ENCODE measurements around the gene RECQL5.

RECQL5 gene

DNA sequence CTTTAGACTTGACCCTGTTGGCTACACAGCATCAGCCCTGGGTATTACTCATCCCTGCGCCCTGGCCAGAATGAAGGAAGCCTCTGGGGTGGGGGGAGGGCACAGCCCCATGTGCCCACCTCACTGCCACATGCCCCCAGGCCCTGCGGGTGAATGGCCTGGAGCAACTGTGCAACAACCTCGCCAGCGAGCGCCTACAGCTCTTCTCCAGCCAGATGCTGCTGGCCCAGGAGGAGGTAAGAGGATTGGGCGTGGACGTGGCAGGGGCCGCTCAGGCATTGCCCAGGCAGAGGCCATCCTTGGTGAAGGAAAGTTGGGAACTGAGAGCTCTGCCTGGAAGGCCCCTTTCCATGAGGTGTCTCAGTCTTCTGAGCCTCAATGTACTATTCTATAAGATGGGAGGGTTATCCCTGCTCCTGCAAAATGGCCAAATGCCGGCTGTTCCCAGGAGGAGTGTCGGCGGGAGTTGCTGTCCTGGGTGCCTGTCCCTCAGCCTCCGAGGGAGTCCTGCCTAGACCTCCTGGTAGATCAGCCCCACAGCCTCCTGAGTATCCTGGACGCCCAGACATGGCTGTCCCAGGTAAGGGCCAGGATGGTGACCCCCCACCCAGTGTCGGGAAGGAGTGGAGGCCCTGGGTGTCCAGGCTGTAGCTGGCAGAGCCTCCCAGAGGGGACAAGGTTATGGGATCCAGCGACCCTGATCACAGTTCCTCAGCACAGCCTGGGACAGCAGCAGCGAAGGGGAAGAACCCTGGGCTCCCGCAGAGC, 70.5 kb downstream of the RECQL5 start:
- DNase-seq, result no peak
- no peak overlapping the region for H2AFZ ChIP-seq (ENCODE audit: low read depth, low read length)
- H2BK120ac ChIP-seq (ENCODE audit: low read depth, low read length), result no peak overlapping the region
- no peaks in the 10 kb centered on the region for H3K36me3 ChIP-seq (ENCODE audit: control insufficient read depth in 1 of 2, insufficient read depth in 2 of 2, low read depth in 1 of 2, low read length in 2 of 2)
- no peak overlapping the region for H3K4me3 ChIP-seq (ENCODE audit: insufficient read depth in 1 of 2, low read depth in 1 of 2, low read length in 2 of 2)
- H4K8ac ChIP-seq (ENCODE audit: low read length), result no peak overlapping the region
- no peak overlapping the region for H3K23ac ChIP-seq (ENCODE audit: low read length in 2 of 2)
- peaks cover 8% of the 10 kb centered on the region for H3K4me1 ChIP-seq (ENCODE audit: control insufficient read depth, insufficient read depth, low read depth, low read length)
- H2BK15ac ChIP-seq (ENCODE audit: low read depth, poor library complexity, severe bottlenecking), result no peak overlapping the region
- no peak overlapping the region for H2BK12ac ChIP-seq (ENCODE audit: low read length in 2 of 2)
- H3K4ac ChIP-seq (ENCODE audit: low read depth in 1 of 2, low read length in 2 of 2), result no peak overlapping the region
- H2BK5ac ChIP-seq (ENCODE audit: low read depth, low read length, poor library complexity, severe bottlenecking), result no peak overlapping the region
- no peak overlapping the region for H3K14ac ChIP-seq (ENCODE audit: low read length in 2 of 2)
- no peak overlapping the region for H4K91ac ChIP-seq (ENCODE audit: low read length)
- no peak overlapping the region for H3K18ac ChIP-seq (ENCODE audit: low read depth in 1 of 2, low read length in 2 of 2)
- 92% methylated on average over 17 of the region's 17 CpGs for WGBS
- H3K9ac ChIP-seq (ENCODE audit: low read length), result no peak overlapping the region
- peaks cover 21 to 40% of the 10 kb centered on the region in 2 experiments for H3K27me3 ChIP-seq (ENCODE audit: control insufficient read depth in 1 of 2, insufficient read depth in 1 of 2, low read length in 2 of 2)
- H3K79me1 ChIP-seq (replicated peaks; ENCODE audit: low read length, poor library complexity, severe bottlenecking), result no peaks in the 10 kb centered on the region
- no peak overlapping the region for H3K4me2 ChIP-seq (ENCODE audit: low read length, poor library complexity, severe bottlenecking)
- H3K27ac ChIP-seq (ENCODE audit: low read length, poor library complexity, severe bottlenecking), result no peak overlapping the region
- H3K9me3 ChIP-seq (ENCODE audit: control insufficient read depth, low read length), result no peaks in the 10 kb centered on the region
- H2AK5ac ChIP-seq (ENCODE audit: low read length, severe bottlenecking), result no peak overlapping the region

- no peak overlapping the region for H2BK120ac ChIP-seq (ENCODE audit: low read depth, low read length)
- H3K79me1 ChIP-seq (replicated peaks; ENCODE audit: low read length, poor library complexity, severe bottlenecking), result no peaks in the 10 kb centered on the region
- no peak overlapping the region for H3K18ac ChIP-seq (ENCODE audit: low read depth in 1 of 2, low read length in 2 of 2)
- 89% methylated on average over 6 of the region's 6 CpGs for WGBS
- H4K91ac ChIP-seq (ENCODE audit: low read length), result no peak overlapping the region
- no peak overlapping the region for H2AK5ac ChIP-seq (ENCODE audit: low read length, severe bottlenecking)
- H3K23ac ChIP-seq (ENCODE audit: low read length in 2 of 2), result no peak overlapping the region
- H3K36me3 ChIP-seq (ENCODE audit: control insufficient read depth in 1 of 2, insufficient read depth in 2 of 2, low read depth in 1 of 2, low read length in 2 of 2), result no peaks in the 10 kb centered on the region
- no peak overlapping the region for H2BK12ac ChIP-seq (ENCODE audit: low read length in 2 of 2)
- no peak overlapping the region for H3K4me3 ChIP-seq (ENCODE audit: insufficient read depth in 1 of 2, low read depth in 1 of 2, low read length in 2 of 2)
- DNase-seq, result no peak
- peaks cover 21 to 39% of the 10 kb centered on the region in 2 experiments for H3K27me3 ChIP-seq (ENCODE audit: control insufficient read depth in 1 of 2, insufficient read depth in 1 of 2, low read length in 2 of 2)
- no peak overlapping the region for H4K8ac ChIP-seq (ENCODE audit: low read length)
- no peak overlapping the region for H3K27ac ChIP-seq (ENCODE audit: low read length, poor library complexity, severe bottlenecking)
- no peaks in the 10 kb centered on the region for H3K9me3 ChIP-seq (ENCODE audit: control insufficient read depth, low read length)
- H3K4ac ChIP-seq (ENCODE audit: low read depth in 1 of 2, low read length in 2 of 2), result no peak overlapping the region
- no peak overlapping the region for H3K9ac ChIP-seq (ENCODE audit: low read length)
- H3K14ac ChIP-seq (ENCODE audit: low read length in 2 of 2), result no peak overlapping the region
- no peak overlapping the region for H3K4me2 ChIP-seq (ENCODE audit: low read length, poor library complexity, severe bottlenecking)
- no peak overlapping the region for H2BK5ac ChIP-seq (ENCODE audit: low read depth, low read length, poor library complexity, severe bottlenecking)
- no peak overlapping the region for H2AFZ ChIP-seq (ENCODE audit: low read depth, low read length)
- no peak overlapping the region for H2BK15ac ChIP-seq (ENCODE audit: low read depth, poor library complexity, severe bottlenecking)
- peaks cover 5% of the 10 kb centered on the region for H3K4me1 ChIP-seq (ENCODE audit: control insufficient read depth, insufficient read depth, low read depth, low read length)
These were observed 71.0 kb downstream of the RECQL5 start for GRCh38 chr17:75595920-75596313.

GRCh38 chr17:75595284-75595919, 71.6 kb downstream of the RECQL5 start:
- H3K4me2 ChIP-seq (ENCODE audit: low read length, poor library complexity, severe bottlenecking), result no peak overlapping the region
- 81% methylated on average over 13 of the region's 13 CpGs for WGBS
- no peak overlapping the region for H3K23ac ChIP-seq (ENCODE audit: low read length in 2 of 2)
- no peak overlapping the region for H3K4me3 ChIP-seq (ENCODE audit: insufficient read depth in 1 of 2, low read depth in 1 of 2, low read length in 2 of 2)
- H2BK5ac ChIP-seq (ENCODE audit: low read depth, low read length, poor library complexity, severe bottlenecking), result no peak overlapping the region
- H3K4me1 ChIP-seq (ENCODE audit: control insufficient read depth, insufficient read depth, low read depth, low read length), result peaks cover 3% of the 10 kb centered on the region
- no peak overlapping the region for H4K91ac ChIP-seq (ENCODE audit: low read length)
- H2AFZ ChIP-seq (ENCODE audit: low read depth, low read length), result no peak overlapping the region
- no peak overlapping the region for H3K9ac ChIP-seq (ENCODE audit: low read length)
- H2BK12ac ChIP-seq (ENCODE audit: low read length in 2 of 2), result no peak overlapping the region
- no peak overlapping the region for H2AK5ac ChIP-seq (ENCODE audit: low read length, severe bottlenecking)
- DNase-seq, result no peak
- H3K18ac ChIP-seq (ENCODE audit: low read depth in 1 of 2, low read length in 2 of 2), result no peak overlapping the region
- no peak overlapping the region for H2BK15ac ChIP-seq (ENCODE audit: low read depth, poor library complexity, severe bottlenecking)
- no peaks in the 10 kb centered on the region for H3K79me1 ChIP-seq (replicated peaks; ENCODE audit: low read length, poor library complexity, severe bottlenecking)
- H3K27ac ChIP-seq (ENCODE audit: low read length, poor library complexity, severe bottlenecking), result no peak overlapping the region
- no peak overlapping the region for H3K14ac ChIP-seq (ENCODE audit: low read length in 2 of 2)
- H4K8ac ChIP-seq (ENCODE audit: low read length), result no peak overlapping the region
- H3K36me3 ChIP-seq (ENCODE audit: control insufficient read depth in 1 of 2, insufficient read depth in 2 of 2, low read depth in 1 of 2, low read length in 2 of 2), result no peaks in the 10 kb centered on the region
- H3K4ac ChIP-seq (ENCODE audit: low read depth in 1 of 2, low read length in 2 of 2), result no peak overlapping the region
- H3K9me3 ChIP-seq (ENCODE audit: control insufficient read depth, low read length), result no peaks in the 10 kb centered on the region
- no peak overlapping the region for H2BK120ac ChIP-seq (ENCODE audit: low read depth, low read length)
- peaks cover 21 to 44% of the 10 kb centered on the region in 2 experiments for H3K27me3 ChIP-seq (ENCODE audit: control insufficient read depth in 1 of 2, insufficient read depth in 1 of 2, low read length in 2 of 2)

GRCh38 chr17:75594499-75595283, 72.3 kb downstream of the RECQL5 start:
- Histone ChIP-seq H2AK5ac (ENCODE audit: low read length, severe bottlenecking) (no peak overlapping the region), H3K27me3 (ENCODE audit: control insufficient read depth in 1 of 2, insufficient read depth in 1 of 2, low read length in 2 of 2) (peaks cover 21 to 49% of the 10 kb centered on the region in 2 experiments), H3K27ac (ENCODE audit: low read length, poor library complexity, severe bottlenecking) (no peak overlapping the region), H3K23ac (ENCODE audit: low read length in 2 of 2) (no peak overlapping the region), H3K18ac (ENCODE audit: low read depth in 1 of 2, low read length in 2 of 2) (no peak overlapping the region), H2AFZ (ENCODE audit: low read depth, low read length) (no peak overlapping the region), H3K4me1 (ENCODE audit: control insufficient read depth, insufficient read depth, low read depth, low read length) (peaks cover 7% of the 10 kb centered on the region), H4K91ac (ENCODE audit: low read length) (no peak overlapping the region), H3K4me2 (ENCODE audit: low read length, poor library complexity, severe bottlenecking) (no peak overlapping the region), H2BK5ac (ENCODE audit: low read depth, low read length, poor library complexity, severe bottlenecking) (no peak overlapping the region), H3K4me3 (ENCODE audit: insufficient read depth in 1 of 2, low read depth in 1 of 2, low read length in 2 of 2) (no peak overlapping the region), H3K4ac (ENCODE audit: low read depth in 1 of 2, low read length in 2 of 2) (no peak overlapping the region), H4K8ac (ENCODE audit: low read length) (no peak overlapping the region), H3K79me1 (replicated peaks; ENCODE audit: low read length, poor library complexity, severe bottlenecking) (no peaks in the 10 kb centered on the region), H2BK15ac (ENCODE audit: low read depth, poor library complexity, severe bottlenecking) (no peak overlapping the region), H2BK12ac (ENCODE audit: low read length in 2 of 2) (no peak overlapping the region), H3K36me3 (ENCODE audit: control insufficient read depth in 1 of 2, insufficient read depth in 2 of 2, low read depth in 1 of 2, low read length in 2 of 2) (no peaks in the 10 kb centered on the region), H3K9me3 (ENCODE audit: control insufficient read depth, low read length) (no peaks in the 10 kb centered on the region), H2BK120ac (ENCODE audit: low read depth, low read length) (no peak overlapping the region), H3K9ac (ENCODE audit: low read length) (no peak overlapping the region), H3K14ac (ENCODE audit: low read length in 2 of 2) (no peak overlapping the region)
- no peak for DNase-seq
- WGBS, result 89% methylated on average over 28 of the region's 28 CpGs
